B cell (primary cell): ENCODE results near the gene SFRP4. TPM values are rescaled to one million over a fixed set of nuclear protein-coding genes. Genes with fewer than 3 reads are reported as not detected.

Source experiments
- ATAC-seq: fragments of 200-7000 bp; cut with Tn5 transposase; one replicate; pipeline ENCODE4 v1.10.0; 2021; ENCODE audit warnings: low read depth, mild to moderate bottlenecking, moderate number of reproducible peaks, moderate library complexity
- CTCF ChIA-PET: fragments of 350-600 bp; sonication (Branson Sonifier 250); formaldehyde crosslinking; loops from one replicate; lab custom pipeline; 2021; ENCODE audit warnings: antibody characterized with exemption, inconsistent platforms; lab: Charles Lee
- POLR2A ChIA-PET: fragments of 350-600 bp; sonication (Branson Sonifier 250); formaldehyde crosslinking; loops from one replicate; lab custom pipeline; 2021; ENCODE audit warnings: antibody characterized with exemption; lab: Charles Lee
- DNase-seq: peaks from one replicate; pipeline ENCODE4 v3.0.0; 2013
- H2AFZ ChIP-seq: 2 replicates; pipeline ENCODE4 v1.6.1; 2012; ENCODE audit warnings: mild to moderate bottlenecking, low read depth, low read length; ENCODE audit not compliant: insufficient read depth, poor library complexity, severe bottlenecking
- H3K27ac ChIP-seq, 2 donors: 1 replicate in 1 of 2; 2 replicates in 1 of 2; pipeline ENCODE4 v1.5.1; 2012 to 2013; ENCODE audit warnings: low read length in 2 of 2, mild to moderate bottlenecking in 2 of 2, moderate library complexity in 1 of 2
- H3K27me3 ChIP-seq, 4 experiments: fragments of 200-600 bp in 1 of 4; sonication (generic) in 1 of 4; replicated peaks in 1 of 4; 1 replicate in 2 of 4; 2 replicates in 2 of 4; pipeline versions ENCODE4 v1.6.1 to v1.7.0; 2013 to 2016; ENCODE audit warnings: low read length in 3 of 4, mild to moderate bottlenecking in 2 of 4, mixed read lengths in 1 of 4, moderate library complexity in 1 of 4; ENCODE audit not compliant: insufficient read depth in 4 of 4, control insufficient read depth in 3 of 4; ENCODE audit errors: control extremely low read depth in 1 of 4
- H3K36me3 ChIP-seq, 2 experiments: replicated peaks in 1 of 2; 1 replicate in 1 of 2; 2 replicates in 1 of 2; pipeline versions ENCODE4 v1.6.1 to v1.7.1; 2013; ENCODE audit warnings: low read length in 1 of 2; ENCODE audit not compliant: insufficient read depth in 2 of 2, control insufficient read depth in 1 of 2; ENCODE audit errors: control extremely low read depth in 1 of 2, extremely low read depth in 1 of 2
- H3K4me1 ChIP-seq, 2 donors: fragments of 200-600 bp in 1 of 2; sonication (generic) in 1 of 2; 1 replicate in 1 of 2; 2 replicates in 1 of 2; pipeline versions ENCODE4 v1.5.1 to v1.6.1; 2013 to 2017; ENCODE audit warnings: low read length in 2 of 2; ENCODE audit not compliant: control insufficient read depth in 2 of 2, insufficient read depth in 2 of 2
- H3K4me2 ChIP-seq: replicated peaks from 2 replicates; pipeline ENCODE3; 2012; ENCODE audit warnings: mild to moderate bottlenecking, low read depth, low read length; ENCODE audit not compliant: poor library complexity, severe bottlenecking
- H3K4me3 ChIP-seq, 5 experiments: fragments of 200-600 bp in 1 of 5; sonication (generic) in 1 of 5; 1 replicate in 3 of 5; 2 replicates in 2 of 5; pipeline versions ENCODE4 v1.5.1 to v1.7.0; 2011 to 2016; ENCODE audit warnings: low read length in 4 of 5, mild to moderate bottlenecking in 4 of 5, low read depth in 2 of 5, control low read depth in 1 of 5, moderate library complexity in 1 of 5; ENCODE audit not compliant: insufficient read depth in 1 of 5; ENCODE audit errors: control extremely low read depth in 1 of 5, extremely low read depth in 1 of 5
- H3K79me2 ChIP-seq: fragments of 200-600 bp; sonication (generic); one replicate; pipeline ENCODE4 v1.6.0; 2016; ENCODE audit warnings: low read length; ENCODE audit not compliant: control insufficient read depth, insufficient read depth
- H3K9ac ChIP-seq: fragments of 200-600 bp; sonication (generic); 2 replicates; pipeline ENCODE4 v1.6.1; 2017; ENCODE audit warnings: mild to moderate bottlenecking, low read length, moderate library complexity
- H3K9me3 ChIP-seq, 3 donors: one replicate each; pipeline versions ENCODE4 v1.6.1 to v1.7.1; 2013; ENCODE audit warnings: low read length in 2 of 3; ENCODE audit not compliant: control insufficient read depth in 2 of 3, insufficient read depth in 1 of 3; ENCODE audit errors: control extremely low read depth in 1 of 3
- H4K20me1 ChIP-seq: 2 replicates; pipeline ENCODE4 v1.6.0; 2012; ENCODE audit warnings: mild to moderate bottlenecking, low read length; ENCODE audit not compliant: insufficient read depth, control insufficient read depth, poor library complexity, severe bottlenecking
- H3K27ac Mint-ChIP-seq: one replicate; pipeline ENCODE4 v1.8.0; 2021; ENCODE audit warnings: mixed read lengths
- H3K27me3 Mint-ChIP-seq: one replicate; pipeline ENCODE4 v1.8.0; 2021; ENCODE audit warnings: mixed read lengths
- H3K4me1 Mint-ChIP-seq: one replicate; pipeline ENCODE4 v1.8.0; 2021; ENCODE audit warnings: mixed read lengths
- H3K4me3 Mint-ChIP-seq: one replicate; pipeline ENCODE4 v1.8.0; 2021; ENCODE audit warnings: mixed read lengths
- H3K9me3 Mint-ChIP-seq: one replicate; pipeline ENCODE4 v1.8.0; 2022; ENCODE audit warnings: mixed read lengths; ENCODE audit not compliant: insufficient read depth
- CTCF ChIP-seq: fragments of 200-600 bp; IDR thresholded peaks from one replicate; pipeline ENCODE4 v1.8.0; 2022; ENCODE audit warnings: antibody characterized with exemption, mild to moderate bottlenecking
- EZH2 ChIP-seq: IDR thresholded peaks from 2 replicates; pipeline ENCODE4 v1.6.1; 2012; ENCODE audit warnings: borderline replicate concordance, low read depth, mild to moderate bottlenecking, moderate library complexity, low read length; ENCODE audit not compliant: insufficient read depth, poor library complexity, severe bottlenecking
- WGBS: methylation state at CpG from one replicate; pipeline ENCODE4 v1.1.5; 2013; ENCODE audit warnings: missing lambda C conversion rate; ENCODE audit not compliant: insufficient coverage; 5-methylcytosine and 5-hydroxymethylcytosine counted together
- intact Hi-C: fragments of 100-400 bp; cut with micrococcal nuclease; formaldehyde crosslinking; loops from one replicate; pipeline ENCODE4 v1.10.0; 2022
- polyA plus RNA-seq: library from polyadenylated mRNA; depleted of rRNA; stranded (reverse); fragments of >200 nt; gene quantifications from 2 replicates; pipeline ENCODE4 v1.2.3, GENCODE V29; 2012
- total RNA-seq, 2 donors: library from RNA; stranded (reverse); fragments of 120-200 nt in 1 of 2; gene quantifications; 1 replicate in 1 of 2; 2 replicates in 1 of 2; pipeline versions ENCODE4 v1.2.3 to v1.2.4, GENCODE V29; 2013 to 2022

SFRP4 gene
- total and polyA plus RNA-seq, 2 donors (not counting 1 experiment from before 2014, with no cell fraction given), result not detected

- no peak overlapping the region for H2AFZ ChIP-seq
- H3K27ac ChIP-seq, result no peak overlapping the region
- H3K27ac Mint-ChIP-seq, result no peak overlapping the region
- peaks cover 68% of the 10 kb centered on the region for H3K27me3 Mint-ChIP-seq
- ChIA-PET CTCF (no interaction called here), POLR2A (no interaction called here)
- H3K9me3 Mint-ChIP-seq, result no peaks in the 10 kb centered on the region
- intact Hi-C loops, result no loop called here
- 55% methylated on average over 3 of the region's 4 CpGs for WGBS
- ATAC-seq (no peak), DNase-seq (no peak)
- no peaks in the 10 kb centered on the region for H3K79me2 ChIP-seq
- no peaks in the 10 kb centered on the region for H4K20me1 ChIP-seq
- H3K9me3 ChIP-seq, result peaks cover 0 to 6% (median 0%) of the 10 kb centered on the region in 3 donors
- no peak overlapping the region for H3K4me3 ChIP-seq
- peaks cover 27% of the 10 kb centered on the region in 2 donors for H3K4me1 ChIP-seq
- no peak overlapping the region for H3K4me3 Mint-ChIP-seq
- H3K9ac ChIP-seq, result no peak overlapping the region
- H3K27me3 ChIP-seq, result peaks cover 0 to 50% (median 25%) of the 10 kb centered on the region in 4 experiments
- H3K4me1 Mint-ChIP-seq, result peaks cover 29% of the 10 kb centered on the region
- H3K36me3 ChIP-seq, result no peaks in the 10 kb centered on the region
- no peak overlapping the region for H3K4me2 ChIP-seq
- TF ChIP-seq EZH2 (no peak), CTCF (no peak)
These were observed 1.9 kb upstream of the SFRP4 start for GRCh38 chr7:37918526-37918925.

- peak overlapping the region in 2 of 5 experiments; percentile 8 to 11 for H3K4me3 ChIP-seq
These were observed 472 bp downstream of the SFRP4 start for GRCh38 chr7:37916017-37916672.

More at GRCh38 chr7:37916017-37916672, 472 bp downstream of the SFRP4 start:
- Histone ChIP-seq H3K4me2 (peak overlapping the region; percentile 60), H3K79me2 (no peaks in the 10 kb centered on the region), H3K9me3 (peaks cover 0 to 4% (median 0%) of the 10 kb centered on the region in 3 donors), H4K20me1 (no peaks in the 10 kb centered on the region), H3K9ac (no peak overlapping the region), H3K36me3 (no peaks in the 10 kb centered on the region), H2AFZ (peak overlapping the region; percentile 35), H3K27me3 (peaks cover 0 to 31% (median 19%) of the 10 kb centered on the region in 4 experiments), H3K4me1 (peaks cover 24% of the 10 kb centered on the region in 2 donors), H3K27ac (no peak overlapping the region)
- peak; percentile 21 for DNase-seq
- intact Hi-C loops, result no loop called here
- TF ChIP-seq CTCF (no peak), EZH2 (no peak)
- H3K9me3 Mint-ChIP-seq, result no peaks in the 10 kb centered on the region
- ChIA-PET CTCF (no interaction called here), POLR2A (no interaction called here)
- peaks cover 62% of the 10 kb centered on the region for H3K27me3 Mint-ChIP-seq
- H3K4me1 Mint-ChIP-seq, result peaks cover 22% of the 10 kb centered on the region
- H3K27ac Mint-ChIP-seq, result no peak overlapping the region
- no peak for ATAC-seq
- 5% methylated on average over 57 of the region's 57 CpGs for WGBS
- peak overlapping the region; percentile 53 for H3K4me3 Mint-ChIP-seq
